ENCODE measurements around the gene KCTD12. TPM values are rescaled to one million over a fixed set of nuclear protein-coding genes. Genes with fewer than 3 reads are reported as not detected.

KCTD12 gene
- 11.4 and 56.5 TPM in 2 replicates for total RNA-seq

GRCh38 chr13:76886292-76887075 lies at the start of gene KCTD12:
TSS of gene KCTD12 (minus strand) at chr13:76886405. CDS start at chr13:76886148, 257 bp downstream.

Other genes with a start within 250 kb of the KCTD12 start
- not detected in 2 replicates for gene ACOD1, start 62.1 kb upstream of the KCTD12 start, total RNA-seq
- gene CLN5, start 105.7 kb upstream of the KCTD12 start, total RNA-seq: 26.0 and 28.9 TPM in 2 replicates
- 33.8 and 39.3 TPM in 2 replicates for gene FBXL3, start 140.8 kb upstream of the KCTD12 start, total RNA-seq